HG03159 (cell line): ENCODE results near the gene RALGPS1.

Source experiments
- ATAC-seq: cut with Tn5 transposase; IDR thresholded peaks from one replicate; pipeline ENCODE4 v1.9.1; 2021; ENCODE audit warnings: mild to moderate bottlenecking, moderate library complexity; ENCODE audit not compliant: unreplicated experiment

RALGPS1 gene

DNA sequence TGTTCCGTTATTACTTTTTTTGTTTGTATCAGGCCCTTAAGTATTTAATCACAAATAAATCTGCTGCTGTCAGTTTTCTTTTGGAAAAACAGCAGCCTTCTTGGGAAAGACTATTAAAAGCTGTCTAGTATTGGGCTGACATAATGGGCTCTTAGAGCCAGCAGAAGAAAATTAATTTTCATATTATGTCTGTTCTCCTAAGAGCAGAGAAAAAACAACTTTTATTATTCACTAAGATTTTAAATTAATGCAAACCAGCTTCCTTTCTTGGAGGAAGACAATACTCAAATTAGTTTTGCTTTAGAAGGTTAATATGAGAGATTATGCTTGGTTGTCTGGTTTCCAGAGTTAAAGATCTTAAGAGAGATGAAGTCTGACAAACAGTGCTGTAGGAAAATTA, 319.4 kb downstream of the RALGPS1 start:
- no peak for ATAC-seq

DNA sequence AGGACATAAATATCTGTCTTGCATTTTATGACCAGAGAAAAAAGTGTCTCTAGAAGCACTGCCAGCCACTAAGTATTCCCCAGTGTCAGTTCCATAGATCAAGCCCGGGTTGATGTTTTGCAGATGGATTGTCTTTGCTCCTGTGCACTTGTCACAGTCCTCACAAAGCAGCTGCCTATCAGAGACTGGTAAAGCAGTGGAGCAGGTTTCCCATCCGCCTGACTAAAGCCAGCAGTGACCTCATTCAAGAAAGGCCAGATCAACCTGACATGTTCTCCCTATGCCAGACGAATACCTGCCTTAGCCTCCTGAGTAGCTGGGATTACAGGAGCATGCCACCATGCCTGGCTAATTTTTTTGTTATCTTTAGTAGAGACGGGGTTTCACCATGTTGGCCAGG, 323.2 kb downstream of the RALGPS1 start:
- ATAC-seq = no peak

DNA sequence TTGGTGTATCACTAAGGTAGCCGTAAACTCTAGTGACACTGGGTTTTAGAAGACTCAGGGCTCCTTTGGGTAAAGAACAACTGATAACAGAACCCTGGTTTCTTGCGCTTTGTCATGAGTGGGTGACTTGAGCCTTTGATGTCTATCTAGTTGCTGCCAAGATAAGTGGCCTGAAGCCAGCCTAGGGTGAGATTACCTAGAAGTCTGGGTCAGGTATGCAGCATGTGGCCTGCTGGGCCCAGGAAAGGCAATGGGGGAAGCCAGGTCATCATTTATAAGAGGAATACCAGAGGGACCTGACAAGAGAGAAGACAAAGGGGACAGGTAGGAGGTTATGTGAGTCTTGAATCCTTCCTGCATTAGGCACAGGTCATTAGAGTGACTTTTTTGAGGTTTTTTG, 326.8 kb downstream of the RALGPS1 start:
- no peak for ATAC-seq

DNA sequence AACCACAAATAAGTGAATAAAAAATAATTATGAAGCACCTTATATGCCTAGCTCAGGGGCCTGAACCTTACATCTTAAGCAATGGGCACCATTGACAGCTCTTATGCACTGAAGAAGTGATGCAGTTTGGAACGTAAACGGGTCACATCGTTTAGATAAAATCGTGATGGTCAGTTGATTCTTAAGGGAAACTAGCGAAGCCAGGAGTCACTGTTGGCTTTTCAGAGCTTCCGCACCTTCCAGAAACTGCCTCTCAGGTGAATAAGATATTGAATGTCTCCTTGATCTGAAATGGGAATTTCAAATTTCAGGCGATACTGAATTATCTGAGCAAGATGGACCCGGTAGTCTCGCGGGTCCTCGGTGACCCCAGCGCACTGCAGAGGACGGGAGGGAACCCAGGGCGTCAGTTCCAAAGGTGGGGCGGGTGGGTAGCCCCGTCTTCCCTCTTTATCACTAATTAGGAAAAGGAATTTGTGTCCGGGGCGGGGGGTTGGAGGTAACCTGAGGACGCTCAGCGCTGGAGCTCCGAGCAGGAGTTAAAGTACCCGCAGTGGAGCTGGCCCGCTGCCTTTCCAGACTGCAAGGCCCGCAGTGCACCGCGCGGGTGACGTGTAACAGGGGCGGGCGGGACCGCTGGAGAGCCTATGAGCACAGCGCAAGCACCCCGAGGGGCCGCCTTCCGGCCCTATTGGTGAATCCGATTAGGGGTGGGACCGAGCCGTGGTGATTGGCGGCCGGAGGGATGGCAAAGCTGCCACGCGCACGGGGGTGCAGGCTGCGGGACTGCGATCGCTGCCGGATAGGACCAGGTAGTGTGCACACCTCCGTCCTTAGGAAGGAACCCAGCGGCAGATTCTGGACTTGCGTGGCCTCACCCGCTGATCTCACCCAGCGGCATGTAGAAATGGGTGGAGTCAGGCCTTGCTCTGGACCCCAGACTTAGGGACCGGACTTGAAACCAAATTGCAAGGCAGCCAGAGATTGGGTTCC, 330.3 kb downstream of the RALGPS1 start:
- ATAC-seq = peak; percentile 100

DNA sequence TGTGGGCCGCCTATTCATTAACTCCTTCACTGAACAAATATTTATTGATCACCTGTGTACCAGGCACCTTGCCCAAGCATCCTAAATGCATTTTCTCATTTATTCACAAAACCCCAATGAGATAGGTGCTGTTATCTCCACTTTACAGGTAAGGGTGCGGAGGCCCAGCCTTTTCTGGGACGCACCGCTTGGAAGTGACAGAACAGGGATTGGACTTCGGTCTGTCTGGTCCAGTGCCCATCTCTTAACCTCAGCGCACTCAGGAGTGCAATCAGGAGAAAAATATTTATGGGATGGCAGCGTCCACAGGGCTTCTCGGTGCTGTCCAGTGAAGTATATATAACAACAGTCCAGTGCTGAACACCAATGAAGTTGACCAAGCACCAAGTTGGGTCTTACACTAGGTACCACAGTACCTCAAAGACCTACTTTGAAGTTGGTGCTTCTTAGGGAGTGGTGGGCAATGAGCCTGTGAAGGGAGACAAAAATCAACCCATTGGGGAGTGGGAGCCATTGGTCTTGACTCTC, 331.1 kb downstream of the RALGPS1 start:
- ATAC-seq = no peak

DNA sequence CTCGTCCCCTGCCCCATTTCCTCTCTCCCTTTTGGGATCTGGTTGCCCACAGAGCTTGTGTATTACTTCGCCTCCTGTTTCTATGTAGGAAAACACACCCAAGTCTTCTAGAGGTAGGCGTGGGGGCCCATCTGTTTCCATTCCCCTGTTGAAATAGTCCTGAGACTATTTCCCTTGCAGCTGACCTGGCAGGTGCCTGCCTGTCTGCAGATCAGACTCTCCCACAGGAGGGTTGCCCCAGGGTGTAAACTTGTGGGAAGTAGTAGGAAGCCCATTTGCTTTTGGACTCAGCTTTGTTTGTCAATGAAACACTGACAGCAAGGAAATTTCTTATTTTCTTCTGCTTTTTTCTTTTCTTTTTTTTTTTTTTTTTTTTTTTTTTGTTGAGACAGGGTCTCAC, 333.7 kb downstream of the RALGPS1 start:
- ATAC-seq = no peak

DNA sequence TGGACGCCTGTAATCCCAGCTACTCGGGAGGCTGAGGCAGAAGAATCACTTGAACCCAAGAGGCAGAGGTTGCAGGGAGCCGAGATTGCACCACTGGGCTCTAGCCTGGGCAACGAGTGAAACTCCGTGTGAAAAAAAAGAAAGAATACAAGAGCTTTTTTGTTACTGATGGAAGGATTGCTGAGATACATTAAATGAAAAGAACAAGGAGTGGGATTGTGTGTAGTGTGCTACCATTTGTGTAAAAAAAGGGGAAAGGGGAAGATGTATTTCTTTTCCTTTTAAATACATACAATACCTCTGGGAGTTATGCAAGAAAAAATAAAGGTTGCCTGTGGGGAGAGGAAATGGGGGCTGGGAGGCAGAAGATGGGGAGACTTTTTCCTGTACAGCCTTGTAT, 335.3 kb downstream of the RALGPS1 start:
- ATAC-seq = no peak

DNA sequence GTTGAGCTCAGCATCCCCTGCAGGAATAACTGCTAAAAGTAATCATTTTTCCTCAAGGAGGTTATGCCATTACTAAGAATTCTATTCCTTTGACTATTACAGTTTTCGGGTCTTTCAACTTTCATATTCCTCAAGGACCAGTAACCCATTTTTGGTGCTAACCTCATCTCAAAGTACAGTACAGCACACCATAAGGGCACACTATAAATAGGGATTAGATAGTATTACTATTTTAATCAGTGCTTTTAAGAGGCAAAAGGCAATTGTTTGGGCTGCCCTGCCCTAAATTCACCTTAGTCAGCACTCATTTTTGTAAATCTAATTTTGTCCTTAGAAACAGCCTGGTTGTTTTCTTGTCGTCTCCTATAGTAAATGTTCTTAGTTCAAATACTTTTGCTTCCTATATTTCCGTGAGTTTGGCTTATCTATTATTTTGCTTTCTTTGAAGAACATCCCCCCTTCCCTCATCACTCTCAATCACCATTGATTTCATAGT, 336.4 kb downstream of the RALGPS1 start:
- no peak for ATAC-seq

DNA sequence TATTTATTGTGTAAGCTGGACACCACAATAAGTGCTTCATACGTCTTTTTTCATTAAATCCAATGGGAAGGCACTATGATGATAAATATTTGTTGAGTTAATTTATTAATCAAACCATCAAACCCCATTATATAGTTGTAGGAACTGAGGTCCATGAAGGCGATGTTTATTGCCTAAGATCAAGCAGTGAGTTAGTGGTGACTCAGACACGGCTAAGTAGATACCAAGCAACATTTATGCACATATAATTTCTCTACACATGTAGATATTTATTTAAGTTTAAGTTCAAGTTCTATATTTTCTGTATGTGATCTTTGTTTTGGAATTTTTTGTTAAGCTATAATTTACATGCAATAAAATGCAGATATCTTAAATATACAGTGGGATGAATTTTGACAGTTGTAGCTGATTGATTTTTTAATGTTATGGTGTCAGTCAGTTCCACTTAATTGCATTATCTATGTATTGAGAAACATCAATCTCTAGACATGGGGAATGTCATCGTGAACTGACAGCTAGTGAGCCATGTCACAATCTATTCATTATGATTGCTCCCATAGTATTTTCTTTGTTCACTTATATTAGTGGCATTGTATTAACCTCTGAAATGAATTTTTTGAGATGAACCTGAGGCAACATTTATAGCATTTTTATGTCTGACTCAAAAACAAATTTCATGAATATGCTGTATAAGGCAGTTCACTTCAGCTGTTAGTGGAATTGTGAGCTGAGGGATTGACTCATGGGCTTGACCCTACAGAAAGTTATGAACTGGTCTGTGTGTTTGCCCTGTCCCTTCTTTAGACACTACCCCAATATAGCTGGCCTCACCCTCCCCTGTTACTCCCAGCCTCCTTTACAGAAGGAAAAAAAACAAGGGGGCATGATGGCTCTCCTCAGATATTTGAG, 338.1 kb downstream of the RALGPS1 start:
- ATAC-seq = no peak

DNA sequence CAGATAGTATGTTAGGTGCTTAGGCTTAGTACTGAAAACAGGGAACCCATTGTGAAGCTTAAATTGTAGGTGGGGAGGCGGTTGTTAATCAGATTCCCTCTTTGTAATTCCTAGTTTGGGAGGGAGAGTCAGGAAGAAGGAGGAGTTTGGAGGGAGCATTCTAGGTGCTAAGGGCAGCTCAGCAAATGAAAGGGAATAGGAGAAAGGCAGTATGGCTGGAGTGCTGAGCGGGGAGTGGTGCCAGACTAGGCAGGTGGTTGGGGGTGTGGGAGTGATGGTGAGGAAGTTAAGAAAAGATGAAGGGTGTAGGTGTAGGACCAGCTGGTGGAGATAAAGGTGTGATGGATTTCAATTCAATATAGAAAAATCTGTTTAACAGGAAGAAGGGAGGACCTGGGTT, 338.9 kb downstream of the RALGPS1 start:
- no peak for ATAC-seq

DNA sequence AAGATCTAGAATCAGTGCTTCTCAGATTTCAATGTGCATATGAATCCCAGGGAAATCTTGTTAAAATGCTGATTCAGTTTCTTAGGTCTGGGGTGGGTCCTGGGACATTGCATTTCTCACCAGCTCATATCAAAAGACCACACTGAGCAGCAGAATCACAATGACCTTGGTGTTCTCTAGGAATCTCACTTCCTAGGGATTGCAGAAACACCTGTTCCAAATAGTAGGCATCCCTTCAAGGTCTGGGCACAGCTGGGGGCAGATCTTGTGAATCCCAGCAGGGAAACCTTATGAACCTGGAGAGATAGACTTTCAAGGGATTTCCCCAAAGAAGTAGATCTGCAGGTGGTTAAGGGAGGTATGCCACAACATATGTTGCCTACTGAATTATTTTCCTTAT, 341.1 kb downstream of the RALGPS1 start:
- no peak for ATAC-seq

DNA sequence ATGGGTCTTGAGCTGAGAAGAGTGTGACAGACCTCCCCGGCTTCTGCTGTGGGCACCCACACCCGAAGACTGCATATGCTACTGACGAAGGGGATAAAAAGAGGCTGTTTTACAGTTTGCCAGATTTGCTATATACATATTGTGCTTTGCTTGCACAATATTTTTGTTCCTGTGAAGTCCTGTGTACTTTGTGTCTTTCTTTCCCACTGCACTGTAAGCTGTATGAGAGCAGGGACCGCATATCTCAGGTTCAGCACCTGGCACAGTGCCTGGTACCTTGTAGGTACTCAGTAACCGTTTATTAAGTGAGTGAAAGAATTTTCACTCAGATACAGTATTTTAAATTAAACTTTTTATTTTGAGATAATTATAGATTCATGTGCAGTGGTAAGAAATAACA, 341.7 kb downstream of the RALGPS1 start:
- ATAC-seq = no peak

DNA sequence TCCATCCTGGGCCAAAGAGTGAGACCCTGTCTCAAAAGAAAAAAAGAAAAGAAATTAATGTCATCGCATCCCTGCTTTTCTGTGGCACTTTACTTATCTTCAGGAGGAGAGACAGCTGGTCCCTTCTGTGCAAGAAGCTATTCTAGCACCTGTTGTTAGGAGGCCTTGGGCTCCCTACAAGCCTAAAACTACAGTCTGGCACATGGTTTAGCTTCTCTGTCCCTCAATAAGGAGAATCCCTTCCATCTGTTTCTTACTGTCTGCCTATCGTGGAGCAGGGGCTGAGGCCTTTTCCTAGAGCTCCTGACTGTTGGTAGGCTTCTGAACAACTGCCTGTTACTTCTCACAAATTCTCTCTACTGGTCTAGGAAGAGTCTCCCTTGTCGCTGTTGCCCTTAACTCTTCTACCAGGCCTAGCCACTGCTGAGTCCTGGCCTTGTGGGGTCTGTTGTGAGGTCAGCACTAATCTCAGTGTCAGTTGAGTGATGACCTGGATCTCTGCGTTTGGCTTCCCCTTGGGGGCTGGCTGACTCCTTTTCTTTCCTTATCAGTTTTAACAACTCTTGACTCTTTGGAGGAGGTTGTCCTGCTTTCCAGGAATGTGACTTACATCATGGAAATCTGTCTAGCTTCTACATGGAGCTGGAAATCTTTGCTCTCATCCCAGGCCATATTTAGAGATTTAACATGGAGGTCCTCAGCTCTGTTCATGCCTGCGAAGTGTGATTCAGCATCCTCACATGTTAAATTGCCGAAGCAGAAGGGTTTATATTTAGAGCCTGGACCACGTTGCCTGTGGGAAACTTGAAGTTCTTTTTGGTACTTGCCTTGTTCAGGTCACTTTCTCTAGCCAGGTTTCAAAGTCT, 344.3 kb downstream of the RALGPS1 start:
- no peak for ATAC-seq

DNA sequence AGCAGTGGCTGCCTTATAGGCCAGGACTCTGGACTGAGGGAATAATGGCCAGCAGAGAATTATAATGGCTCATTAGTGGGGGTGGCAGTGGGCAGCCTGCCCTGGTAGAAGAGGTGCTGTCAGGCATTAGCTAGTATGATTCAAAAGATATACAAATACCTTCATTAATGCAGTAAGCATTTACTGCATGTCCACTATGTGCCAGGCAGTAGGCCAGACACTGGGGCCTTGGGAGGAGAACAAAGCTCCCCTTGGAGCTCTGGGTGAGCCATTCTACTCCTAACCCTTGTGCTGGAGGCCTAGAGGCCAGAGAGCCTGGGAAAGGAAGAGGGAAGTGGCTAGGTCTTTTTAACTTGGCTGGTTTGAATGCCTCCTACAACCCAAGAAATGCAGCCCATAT, 348.0 kb downstream of the RALGPS1 start:
- no peak for ATAC-seq

DNA sequence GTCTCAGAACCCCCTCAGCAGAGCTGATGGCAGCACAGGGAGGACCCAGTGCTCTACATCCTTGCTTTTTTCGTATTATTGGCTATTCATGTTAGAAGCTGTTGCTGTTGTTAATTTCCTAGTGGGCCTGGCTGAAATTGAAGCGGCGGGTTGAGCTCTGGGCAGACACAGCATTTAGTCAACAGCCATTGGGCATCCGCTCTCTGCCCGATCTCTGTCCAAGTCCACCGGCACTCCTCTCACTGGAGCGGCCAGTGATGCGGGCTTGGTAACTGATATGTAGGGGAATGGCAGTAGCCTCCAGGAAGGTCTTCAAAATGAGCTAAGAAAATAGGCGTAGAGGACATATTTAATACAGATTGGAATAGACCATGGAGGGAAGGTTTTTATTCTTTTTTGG, 348.7 kb downstream of the RALGPS1 start:
- ATAC-seq = no peak

DNA sequence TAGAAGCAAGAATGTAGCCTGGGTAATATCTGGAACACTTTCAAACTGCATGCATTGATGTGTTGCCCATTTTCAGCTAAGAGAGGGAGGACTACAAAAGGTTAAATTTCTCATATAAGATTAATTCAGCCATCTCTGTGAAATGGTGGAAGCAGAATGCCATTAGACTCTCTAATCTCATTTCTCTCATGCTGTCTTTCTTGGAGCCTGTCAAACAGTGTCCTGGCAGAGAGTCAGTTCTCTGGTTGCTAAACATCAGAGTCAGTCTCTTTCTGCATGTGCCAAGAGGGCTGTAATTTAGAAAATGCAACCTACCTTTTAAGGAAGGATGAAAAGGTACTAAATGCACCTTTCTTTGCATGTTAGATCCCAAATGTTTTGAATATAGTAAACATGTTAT, 349.1 kb downstream of the RALGPS1 start:
- ATAC-seq = no peak

DNA sequence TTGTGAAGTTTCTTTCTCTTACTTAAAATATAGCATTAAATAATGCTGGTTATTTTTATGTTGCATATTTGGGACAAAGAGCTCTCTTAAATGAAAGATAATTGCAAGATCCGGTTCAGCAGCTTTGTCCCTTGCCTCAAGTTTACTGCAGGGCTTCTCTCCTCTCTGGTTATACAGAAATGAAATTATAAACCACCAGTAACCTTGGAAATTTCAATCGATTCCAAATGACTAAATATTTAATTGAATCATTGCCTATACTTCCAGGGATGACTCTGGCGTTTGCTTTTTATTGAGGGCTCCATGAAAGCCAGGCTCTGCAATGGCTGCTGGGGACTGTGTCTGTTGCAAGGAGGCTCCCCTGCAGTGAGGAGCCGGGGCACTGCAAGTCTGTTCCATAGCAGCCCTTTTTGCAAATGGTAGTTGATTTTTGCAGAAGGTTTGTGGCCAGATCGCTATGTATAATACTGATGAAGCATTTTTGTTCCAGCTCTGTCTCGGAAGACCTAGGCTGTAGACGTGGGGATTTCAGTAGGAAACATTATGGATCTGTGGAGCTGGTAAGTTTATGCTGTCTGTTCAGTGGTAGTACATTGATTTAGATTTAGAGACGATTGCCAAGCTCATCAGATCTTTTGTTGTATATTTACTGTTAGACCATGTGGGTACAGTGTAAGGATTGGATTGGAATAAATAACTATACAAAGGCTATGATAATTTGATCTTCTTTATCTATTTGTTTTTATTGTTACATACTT, 350.1 kb downstream of the RALGPS1 start, which contains the start of gene GARNL3:
Gene GARNL3, plus strand, starts transcription at position 313 of the 758 bp plus-strand sequence. Its CDS starts 104 bp downstream, at position 417.
- no peak for ATAC-seq

DNA sequence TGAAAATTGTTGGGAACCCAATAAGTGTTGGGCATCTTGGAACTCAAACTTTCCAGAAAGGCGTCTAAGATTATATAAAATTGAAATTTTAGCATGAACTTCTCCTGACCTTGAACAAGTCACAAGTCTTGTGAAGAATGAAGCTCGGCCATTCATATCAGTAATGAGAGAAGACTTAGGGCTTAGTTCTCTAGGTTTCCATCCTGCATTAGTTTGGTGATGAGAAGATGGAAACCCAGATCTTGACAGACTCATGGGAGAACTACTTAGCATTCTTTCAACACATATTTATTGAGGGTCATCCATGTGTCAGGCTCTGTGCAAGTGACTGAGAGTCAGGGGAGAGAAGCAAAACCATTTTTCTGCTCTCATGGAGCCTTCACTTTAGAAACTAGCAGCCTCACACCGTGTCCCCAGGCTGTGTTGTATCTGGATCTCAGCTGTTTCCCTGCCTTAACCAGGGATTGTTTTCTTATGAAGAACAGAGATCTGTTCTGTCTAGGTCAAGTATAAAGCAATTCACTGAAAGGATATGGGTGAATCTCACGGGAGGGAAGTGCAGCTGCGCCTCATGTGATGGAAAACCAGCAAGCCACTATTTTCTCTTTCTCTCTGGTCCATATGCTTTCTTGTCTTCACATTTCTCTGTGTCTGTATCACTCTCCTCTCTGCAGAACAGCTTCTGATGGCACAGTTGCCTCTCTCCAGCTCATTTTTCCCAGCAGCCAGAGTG, 353.4 kb downstream of the RALGPS1 start:
- no peak for ATAC-seq

DNA sequence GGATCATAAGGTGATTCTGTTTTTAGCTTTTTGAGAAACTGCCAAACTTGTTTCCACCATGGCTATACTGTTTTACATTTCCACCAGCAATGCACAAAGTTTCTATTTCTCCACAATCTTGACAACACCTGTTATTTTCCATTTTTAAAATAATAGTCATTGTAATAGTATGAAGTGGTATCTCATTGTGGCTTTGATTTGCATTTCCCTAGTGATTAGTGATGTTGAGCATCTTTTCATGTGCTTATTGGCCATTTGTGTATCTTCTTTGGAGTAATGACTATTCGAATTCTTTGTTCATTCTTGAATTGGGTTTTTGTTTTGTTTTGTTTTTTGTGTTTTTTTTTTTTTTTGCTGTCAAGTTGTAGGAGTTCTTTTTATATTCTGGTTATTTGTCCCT, 354.9 kb downstream of the RALGPS1 start:
- no peak for ATAC-seq
